Epithelial cell of esophagus (primary cell): ENCODE data around the gene COL18A1.

Experiments used
- DNase-seq: peaks from one replicate; pipeline ENCODE4 v3.0.0; 2010; ENCODE audit warnings: low read depth
- H3K4me3 ChIP-seq: 2 replicates; pipeline ENCODE4 v1.5.1; 2011; ENCODE audit warnings: mild to moderate bottlenecking, low read length, control low read depth
- CTCF ChIP-seq: IDR thresholded peaks from 2 replicates; pipeline ENCODE4 v1.5.1; 2011; ENCODE audit warnings: low read depth, mild to moderate bottlenecking, low read length, control low read depth, inconsistent platforms; ENCODE audit not compliant: insufficient read depth; ENCODE audit errors: missing control alignments

COL18A1 gene

GRCh38 chr21:45549626-45550463, 144.9 kb downstream of the COL18A1 start:
- no peak for TF ChIP-seq CTCF
- H3K4me3 ChIP-seq = no peak overlapping the region
- no peak for DNase-seq

- H3K4me3 ChIP-seq = no peak overlapping the region
- no peak for DNase-seq
- TF ChIP-seq CTCF = no peak
These were observed 145.7 kb downstream of the COL18A1 start for GRCh38 chr21:45550522-45551210.

- H3K4me3 ChIP-seq = no peak overlapping the region
- peak; percentile 83 for DNase-seq
- no peak for TF ChIP-seq CTCF
These were observed 146.4 kb downstream of the COL18A1 start for GRCh38 chr21:45551316-45551715.

GRCh38 chr21:45551783-45552695, 147.1 kb downstream of the COL18A1 start:
- DNase-seq = no peak
- TF ChIP-seq CTCF = no peak
- H3K4me3 ChIP-seq = no peak overlapping the region

- no peak for TF ChIP-seq CTCF
- H3K4me3 ChIP-seq = no peak overlapping the region
- no peak for DNase-seq
These were observed 147.9 kb downstream of the COL18A1 start for GRCh38 chr21:45552696-45553391.

- peak; percentile 54 for TF ChIP-seq CTCF
- peak overlapping the region; percentile 59 for H3K4me3 ChIP-seq
- DNase-seq = peak; percentile 63
These were observed 149.7 kb downstream of the COL18A1 start for GRCh38 chr21:45554477-45555175.
